ENCODE measurements around the gene PROM1. TPM values are rescaled to one million over a fixed set of nuclear protein-coding genes. Genes with fewer than 3 reads are reported as not detected.

Gene PROM1
- total and polyA plus RNA-seq, 2 donors from 2014 or later, result 28.8 to 276 TPM

DNA sequence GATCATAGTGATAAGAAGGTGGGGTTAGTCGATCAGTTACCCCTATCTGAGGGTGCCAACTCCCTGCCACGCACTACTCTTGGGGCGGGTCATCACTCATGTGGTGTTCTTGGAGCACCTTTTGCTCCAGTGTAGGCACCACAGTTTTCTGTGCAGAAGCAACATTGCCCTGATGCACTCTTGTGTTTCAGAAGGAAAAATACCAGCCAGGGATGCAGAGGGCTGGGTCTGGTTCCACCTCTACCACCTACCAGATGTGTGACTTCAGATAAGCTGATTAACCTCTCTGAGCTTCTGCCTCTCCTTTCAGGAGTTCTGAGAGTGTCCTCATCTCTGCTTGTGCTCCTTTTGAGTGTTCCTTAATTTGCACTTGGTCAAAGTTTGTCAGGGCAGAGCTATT, 29.9 kb upstream of the PROM1 start:
- Histone ChIP-seq H3K9me3 (ENCODE audit: control insufficient read depth in 2 of 3, insufficient read depth in 1 of 3, low read length in 3 of 3) (no peaks in the 10 kb centered on the region), H3K4me3 (ENCODE audit: low read length in 3 of 3) (no peak overlapping the region), H3K27me3 (ENCODE audit: control insufficient read depth, insufficient read depth, low read length) (no peaks in the 10 kb centered on the region), H3K27ac (ENCODE audit: low read depth in 2 of 2, low read length in 2 of 2) (no peak overlapping the region), H3K4me1 (ENCODE audit: control insufficient read depth in 2 of 3, insufficient read depth in 2 of 3, low read depth in 1 of 3, low read length in 3 of 3) (peaks cover 0 to 2% (median 0%) of the 10 kb centered on the region in 3 donors), H3K36me3 (ENCODE audit: control insufficient read depth in 2 of 3, insufficient read depth in 3 of 3, low read length in 3 of 3) (no peaks in the 10 kb centered on the region), H3K9ac (ENCODE audit: low read length in 3 of 3) (no peak overlapping the region)
- DNase-seq (no peak), FAIRE-seq (no peak)
- no peak for TF ChIP-seq CTCF (IDR thresholded peaks at IDR 0.05; ENCODE audit: borderline replicate concordance, extremely low read depth, insufficient read depth)
- intact Hi-C loops (cut with DNase I), result no loop called here

- intact Hi-C loops (cut with DNase I), result no loop called here
- TF ChIP-seq CTCF (IDR thresholded peaks at IDR 0.05; ENCODE audit: borderline replicate concordance, extremely low read depth, insufficient read depth), result no peak
- H3K36me3 ChIP-seq (ENCODE audit: control insufficient read depth in 2 of 3, insufficient read depth in 3 of 3, low read length in 3 of 3), result no peaks in the 10 kb centered on the region
- H3K4me3 ChIP-seq (ENCODE audit: low read length in 3 of 3), result no peak overlapping the region
- FAIRE-seq, result no peak
- peaks cover 0 to 2% (median 0%) of the 10 kb centered on the region in 3 donors for H3K4me1 ChIP-seq (ENCODE audit: control insufficient read depth in 2 of 3, insufficient read depth in 2 of 3, low read depth in 1 of 3, low read length in 3 of 3)
- no peak overlapping the region for H3K27ac ChIP-seq (ENCODE audit: low read depth in 2 of 2, low read length in 2 of 2)
- no peaks in the 10 kb centered on the region for H3K9me3 ChIP-seq (ENCODE audit: control insufficient read depth in 2 of 3, insufficient read depth in 1 of 3, low read length in 3 of 3)
- DNase-seq, result no peak
- no peaks in the 10 kb centered on the region for H3K27me3 ChIP-seq (ENCODE audit: control insufficient read depth, insufficient read depth, low read length)
- H3K9ac ChIP-seq (ENCODE audit: low read length in 3 of 3), result no peak overlapping the region
Measured at GRCh38 chr4:16111533-16111932, 27.7 kb upstream of the PROM1 start.

DNA sequence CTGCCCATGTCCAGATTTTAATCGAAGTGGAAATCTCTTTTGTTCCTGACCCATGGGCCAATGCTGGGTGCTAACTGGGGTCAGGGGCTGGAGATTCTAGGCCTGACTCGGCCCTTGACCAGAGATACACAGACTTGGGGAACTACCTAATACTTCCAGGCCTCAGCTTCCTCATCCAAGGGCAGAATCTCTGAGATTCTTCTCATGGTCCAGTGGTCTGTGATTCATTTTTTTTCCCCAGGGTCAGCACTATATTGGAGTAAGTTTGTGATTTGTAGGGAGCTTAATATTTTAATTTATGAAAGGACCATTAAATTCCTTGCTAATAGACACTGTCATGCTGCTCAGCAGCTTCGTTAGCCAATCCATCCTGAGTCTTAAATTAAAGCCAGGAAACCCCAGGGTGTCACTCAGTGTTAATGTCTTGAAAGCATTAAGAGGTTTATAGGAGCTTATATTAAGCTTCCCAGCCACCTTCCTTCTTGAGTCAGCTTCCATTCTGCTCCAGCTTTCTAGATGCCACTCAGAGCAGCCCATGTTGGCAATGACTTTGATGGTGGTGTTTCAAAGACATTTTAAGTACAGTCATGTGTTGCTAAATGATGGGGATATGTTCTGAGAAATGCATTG, 27.0 kb upstream of the PROM1 start:
- H3K36me3 ChIP-seq (ENCODE audit: control insufficient read depth in 2 of 3, insufficient read depth in 3 of 3, low read length in 3 of 3), result no peaks in the 10 kb centered on the region
- FAIRE-seq, result no peak
- no peak overlapping the region for H3K9ac ChIP-seq (ENCODE audit: low read length in 3 of 3)
- intact Hi-C loops (cut with DNase I), result no loop called here
- H3K9me3 ChIP-seq (ENCODE audit: control insufficient read depth in 2 of 3, insufficient read depth in 1 of 3, low read length in 3 of 3), result no peaks in the 10 kb centered on the region
- no peak overlapping the region for H3K4me3 ChIP-seq (ENCODE audit: low read length in 3 of 3)
- no peak for DNase-seq
- TF ChIP-seq CTCF (IDR thresholded peaks at IDR 0.05; ENCODE audit: borderline replicate concordance, extremely low read depth, insufficient read depth), result no peak
- H3K27ac ChIP-seq (ENCODE audit: low read depth in 2 of 2, low read length in 2 of 2), result no peak overlapping the region
- no peaks in the 10 kb centered on the region for H3K27me3 ChIP-seq (ENCODE audit: control insufficient read depth, insufficient read depth, low read length)
- peaks cover 0 to 2% (median 0%) of the 10 kb centered on the region in 3 donors for H3K4me1 ChIP-seq (ENCODE audit: control insufficient read depth in 2 of 3, insufficient read depth in 2 of 3, low read depth in 1 of 3, low read length in 3 of 3)

- FAIRE-seq (no peak), DNase-seq (no peak)
- no peaks in the 10 kb centered on the region for H3K27me3 ChIP-seq (ENCODE audit: control insufficient read depth, insufficient read depth, low read length)
- intact Hi-C loops (cut with DNase I), result no loop called here
- H3K27ac ChIP-seq (ENCODE audit: low read depth in 2 of 2, low read length in 2 of 2), result no peak overlapping the region
- H3K4me3 ChIP-seq (ENCODE audit: low read length in 3 of 3), result no peak overlapping the region
- H3K9me3 ChIP-seq (ENCODE audit: control insufficient read depth in 2 of 3, insufficient read depth in 1 of 3, low read length in 3 of 3), result no peaks in the 10 kb centered on the region
- H3K9ac ChIP-seq (ENCODE audit: low read length in 3 of 3), result no peak overlapping the region
- peaks cover 0 to 2% (median 0%) of the 10 kb centered on the region in 3 donors for H3K4me1 ChIP-seq (ENCODE audit: control insufficient read depth in 2 of 3, insufficient read depth in 2 of 3, low read depth in 1 of 3, low read length in 3 of 3)
- TF ChIP-seq CTCF (IDR thresholded peaks at IDR 0.05; ENCODE audit: borderline replicate concordance, extremely low read depth, insufficient read depth), result no peak
- H3K36me3 ChIP-seq (ENCODE audit: control insufficient read depth in 2 of 3, insufficient read depth in 3 of 3, low read length in 3 of 3), result no peaks in the 10 kb centered on the region
Measured at GRCh38 chr4:16110199-16110598, 26.4 kb upstream of the PROM1 start.

All from kidney (tissue), 14 donors.